ENCODE data around the gene KRTAP2-2.
"Not testable (repeated sequence)": the region's sequence is repeated elsewhere in the genome, so short reads cannot be mapped to it uniquely, and the experiment has no call there.

The KRTAP2-2 gene

GRCh38 chr17:41055130-41055529 lies at the start of gene KRTAP2-2:
TSS of gene KRTAP2-2 (minus strand) at chr17:41055230. CDS start at chr17:41055211, 19 bp downstream.
- H3K4me3 ChIP-seq (ENCODE audit: low read depth, low read length): not testable (repeated sequence)

GRCh38 chr17:41104386-41105038 lies 49.5 kb upstream of the KRTAP2-2 start:
- H3K4me3 ChIP-seq (ENCODE audit: low read depth, low read length): not testable (repeated sequence)

DNA sequence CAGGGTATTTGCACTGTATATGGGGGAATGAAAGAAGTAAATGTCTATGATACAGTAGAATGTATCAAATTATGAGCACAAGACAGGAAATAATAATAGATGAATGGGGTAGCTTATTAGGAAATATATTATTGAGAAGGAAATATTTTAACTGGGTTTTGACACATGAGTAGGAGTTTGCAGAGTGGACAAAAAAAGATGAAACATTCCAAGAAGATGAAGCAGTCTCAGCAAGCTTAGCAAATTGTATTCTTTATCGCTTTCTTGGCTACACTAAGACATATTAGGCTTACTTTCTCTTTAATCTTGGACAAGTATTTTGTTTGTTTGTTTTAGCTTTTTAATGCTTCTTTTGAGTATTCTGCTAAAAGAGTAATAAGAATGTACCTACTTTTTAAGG lies 48.9 kb upstream of the KRTAP2-2 start:
- TF ChIP-seq, protein P1, sequence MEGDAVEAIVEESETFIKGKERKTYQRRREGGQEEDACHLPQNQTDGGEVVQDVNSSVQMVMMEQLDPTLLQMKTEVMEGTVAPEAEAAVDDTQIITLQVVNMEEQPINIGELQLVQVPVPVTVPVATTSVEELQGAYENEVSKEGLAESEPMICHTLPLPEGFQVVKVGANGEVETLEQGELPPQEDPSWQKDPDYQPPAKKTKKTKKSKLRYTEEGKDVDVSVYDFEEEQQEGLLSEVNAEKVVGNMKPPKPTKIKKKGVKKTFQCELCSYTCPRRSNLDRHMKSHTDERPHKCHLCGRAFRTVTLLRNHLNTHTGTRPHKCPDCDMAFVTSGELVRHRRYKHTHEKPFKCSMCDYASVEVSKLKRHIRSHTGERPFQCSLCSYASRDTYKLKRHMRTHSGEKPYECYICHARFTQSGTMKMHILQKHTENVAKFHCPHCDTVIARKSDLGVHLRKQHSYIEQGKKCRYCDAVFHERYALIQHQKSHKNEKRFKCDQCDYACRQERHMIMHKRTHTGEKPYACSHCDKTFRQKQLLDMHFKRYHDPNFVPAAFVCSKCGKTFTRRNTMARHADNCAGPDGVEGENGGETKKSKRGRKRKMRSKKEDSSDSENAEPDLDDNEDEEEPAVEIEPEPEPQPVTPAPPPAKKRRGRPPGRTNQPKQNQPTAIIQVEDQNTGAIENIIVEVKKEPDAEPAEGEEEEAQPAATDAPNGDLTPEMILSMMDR (IDR thresholded peaks at IDR 0.05; ENCODE audit: borderline replicate concordance, insufficient read depth, low read depth, low read length): no peak
- H3K4me3 ChIP-seq (ENCODE audit: low read depth, low read length): no peak overlapping the region

GRCh38 chr17:41101586-41102259 lies 46.7 kb upstream of the KRTAP2-2 start, which contains the start of gene KRTAP4-16:
TSS of gene KRTAP4-16 (minus strand) at chr17:41102209. CDS start at chr17:41102209, 0 bp downstream.
- TF ChIP-seq, protein P1 (IDR thresholded peaks at IDR 0.05; ENCODE audit: borderline replicate concordance, insufficient read depth, low read depth, low read length): no peak
- H3K4me3 ChIP-seq (ENCODE audit: low read depth, low read length): no peak within 1 kb of the TSS

- not testable (repeated sequence) for H3K4me3 ChIP-seq (ENCODE audit: low read depth, low read length)
Observed at GRCh38 chr17:41099682-41100480, 44.9 kb upstream of the KRTAP2-2 start.

- TF ChIP-seq, protein P1 (IDR thresholded peaks at IDR 0.05; ENCODE audit: borderline replicate concordance, insufficient read depth, low read depth, low read length): no peak
- H3K4me3 ChIP-seq (ENCODE audit: low read depth, low read length): no peak overlapping the region
Observed at GRCh38 chr17:41098481-41098880, 43.5 kb upstream of the KRTAP2-2 start.

GRCh38 chr17:41098042-41098441 lies 43.0 kb upstream of the KRTAP2-2 start, which contains the start of gene KRTAP4-8:
TSS of gene KRTAP4-8 (minus strand) at chr17:41098142. CDS start at chr17:41098084, 58 bp downstream.
- no peak within 1 kb of the TSS for H3K4me3 ChIP-seq (ENCODE audit: low read depth, low read length)
- TF ChIP-seq, protein P1 (IDR thresholded peaks at IDR 0.05; ENCODE audit: borderline replicate concordance, insufficient read depth, low read depth, low read length): no peak

DNA sequence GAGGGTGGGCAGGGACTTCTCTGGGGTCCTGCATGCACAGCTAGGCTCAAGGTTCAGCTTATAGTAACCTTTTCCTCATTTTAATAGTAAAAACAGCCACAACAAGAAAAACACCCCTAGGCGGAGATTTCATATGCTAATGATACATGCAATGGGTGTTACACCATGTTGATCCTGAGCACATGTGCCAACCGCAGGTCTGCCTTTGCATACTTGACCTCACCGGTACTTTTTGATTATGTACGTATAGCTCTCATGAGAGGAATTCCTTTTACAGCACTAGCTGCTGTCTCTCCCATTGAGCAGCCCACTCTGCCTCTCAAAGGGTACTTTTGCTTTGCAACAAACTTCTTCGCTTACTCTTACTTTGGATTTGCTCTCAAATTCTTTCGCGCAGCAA lies 41.0 kb upstream of the KRTAP2-2 start:
- no peak overlapping the region for H3K4me3 ChIP-seq (ENCODE audit: low read depth, low read length)
- TF ChIP-seq, protein P1 (IDR thresholded peaks at IDR 0.05; ENCODE audit: borderline replicate concordance, insufficient read depth, low read depth, low read length): no peak

GRCh38 chr17:41088760-41089352 lies 33.8 kb upstream of the KRTAP2-2 start:
- not testable (repeated sequence) for H3K4me3 ChIP-seq (ENCODE audit: low read depth, low read length)

GRCh38 chr17:41084100-41084856 lies 29.2 kb upstream of the KRTAP2-2 start, which contains the start of gene KRTAP4-7:
TSS of gene KRTAP4-7 (plus strand) at chr17:41084150. CDS start at chr17:41084207, 57 bp downstream.
- H3K4me3 ChIP-seq (ENCODE audit: low read depth, low read length): not testable (repeated sequence)

GRCh38 chr17:41083427-41083826 lies 28.4 kb upstream of the KRTAP2-2 start:
- not testable (repeated sequence) for H3K4me3 ChIP-seq (ENCODE audit: low read depth, low read length)

All from GM12875 (cell line).